Measurements from ENCODE around the gene KLHL25. TPM values are rescaled to one million over a fixed set of nuclear protein-coding genes. Genes with fewer than 3 reads are reported as not detected.

KLHL25 gene
- total and polyA plus RNA-seq, 2 of the 13 experiments (the other 11 are each of a cell fraction or from before 2014, with no cell fraction given): 3.7 to 8.2 TPM

DNA sequence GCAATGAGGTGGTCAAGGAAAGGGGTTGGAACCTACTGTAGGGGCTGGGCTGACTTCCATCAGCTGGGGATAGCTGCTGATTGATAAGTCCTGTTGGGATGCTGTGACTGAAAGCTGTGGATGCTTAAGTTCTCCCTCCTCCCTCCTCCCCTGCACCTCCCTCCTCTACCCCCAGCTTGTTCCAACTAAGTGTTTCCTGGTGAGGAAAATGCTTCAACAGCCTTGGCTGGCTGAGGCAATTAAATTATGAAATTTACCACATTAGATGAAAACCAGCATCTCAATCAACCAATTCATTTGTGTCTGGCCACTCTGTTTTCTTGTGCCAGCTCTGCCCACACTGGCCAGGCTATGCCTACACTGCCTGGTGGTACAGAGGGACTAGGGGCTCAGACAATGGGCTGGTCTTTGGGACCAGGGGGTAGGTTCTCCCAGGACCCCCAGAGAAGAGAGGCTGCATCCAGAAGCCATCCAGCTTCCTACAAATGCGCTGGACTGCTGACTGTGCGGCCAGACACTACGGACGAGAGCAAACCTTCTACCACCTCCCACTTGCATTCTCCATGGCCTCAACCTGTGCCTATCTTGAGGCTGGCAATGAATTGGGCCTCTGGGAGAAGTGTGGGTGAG, 2.5 kb downstream of the KLHL25 start:
- no peak overlapping the region for H3K9ac ChIP-seq (ENCODE audit: insufficient read depth, low read depth, low read length)

DNA sequence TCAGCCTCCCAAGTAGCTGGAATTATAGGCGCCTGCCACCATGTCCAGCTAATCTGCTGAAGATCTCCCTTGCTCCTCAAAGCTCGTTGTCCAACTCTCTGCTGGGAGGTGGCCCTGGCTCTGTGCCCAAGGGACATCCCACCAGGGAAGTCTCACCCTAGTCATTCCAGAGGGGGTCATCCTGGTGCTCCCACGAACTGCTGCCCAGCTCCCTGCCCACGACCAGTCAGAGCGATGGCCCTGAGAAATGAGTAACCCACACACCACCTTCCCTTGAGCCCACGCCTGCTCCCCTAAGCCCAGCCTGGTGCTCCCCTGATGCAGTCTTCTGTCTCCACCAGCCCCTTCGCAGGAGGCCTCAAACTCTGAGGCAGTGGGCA, 5.2 kb downstream of the KLHL25 start:
- no peak for TF ChIP-seq ZNF329 (CRISPR knock-in tag; IDR thresholded peaks at IDR 0.05; ENCODE audit: low read depth)
- Histone ChIP-seq H3K4me1 (ENCODE audit: insufficient read depth, low read length) (peaks cover 70% of the 10 kb centered on the region), H3K79me2 (ENCODE audit: insufficient read depth, low read length) (peaks cover 58% of the 10 kb centered on the region), H3K27ac (ENCODE audit: extremely low read length, insufficient read depth, low read length) (no peak overlapping the region), H3K36me3 (replicated peaks in 1 of 2; ENCODE audit: control insufficient read depth in 1 of 2, insufficient read depth in 2 of 2, low read length in 2 of 2) (no peaks in the 10 kb centered on the region), H3K4me3 (replicated peaks in 1 of 3; ENCODE audit: insufficient read depth in 1 of 3, low read depth in 2 of 3, low read length in 3 of 3) (no peak overlapping the region), H3K9me3 (ENCODE audit: low read length) (no peaks in the 10 kb centered on the region), H2AFZ (ENCODE audit: low read length) (no peak overlapping the region), H3K27me3 (ENCODE audit: control insufficient read depth in 1 of 2, insufficient read depth in 2 of 2, low read length in 2 of 2) (no peaks in the 10 kb centered on the region; a peak in 1 of 5 replicates), H3K9ac (ENCODE audit: insufficient read depth, low read depth, low read length) (no peak overlapping the region), H3K4me2 (ENCODE audit: low read depth, low read length) (no peak overlapping the region), H4K20me1 (ENCODE audit: insufficient read depth, low read length) (peaks cover 15% of the 10 kb centered on the region)
- POLR2A ChIA-PET: no interaction called here
- CTCF ChIA-PET (ENCODE audit: low intra/inter-chr PET ratio, low total read pairs): no interaction called here
- 98% methylated on average over 7 of the region's 7 CpGs for WGBS (ENCODE audit: low lambda C conversion rate)
- in situ Hi-C loops (cut with HindIII; ENCODE audit: extremely low pct_ligation_motif_present, low pct_unique_long_range_greater_than_20kb) (no loop called here), intact Hi-C loops (cut with micrococcal nuclease; ENCODE audit: unreplicated experiment) (no loop called here)
- ATAC-seq: no peak
- BruUV-seq (replicated peaks): no TSS peak
- FAIRE-seq: no peak
- no peak for DNase-seq (ENCODE audit: low spot score)

More for the DNA sequence above, 2.5 kb downstream of the KLHL25 start:
- CTCF ChIA-PET (ENCODE audit: low intra/inter-chr PET ratio, low total read pairs): no interaction called here
- peaks cover 43% of the 10 kb centered on the region for H3K79me2 ChIP-seq (ENCODE audit: insufficient read depth, low read length)
- peaks cover 52% of the 10 kb centered on the region for H3K4me1 ChIP-seq (ENCODE audit: insufficient read depth, low read length)
- POLR2A ChIA-PET: no interaction called here
- no peaks in the 10 kb centered on the region for H3K9me3 ChIP-seq (ENCODE audit: low read length)
- H3K36me3 ChIP-seq (replicated peaks in 1 of 2; ENCODE audit: control insufficient read depth in 1 of 2, insufficient read depth in 2 of 2, low read length in 2 of 2): no peaks in the 10 kb centered on the region
- H3K4me3 ChIP-seq (replicated peaks in 1 of 3; ENCODE audit: insufficient read depth in 1 of 3, low read depth in 2 of 3, low read length in 3 of 3): no peak overlapping the region
- in situ Hi-C loops (cut with HindIII; ENCODE audit: extremely low pct_ligation_motif_present, low pct_unique_long_range_greater_than_20kb) (no loop called here), intact Hi-C loops (cut with micrococcal nuclease; ENCODE audit: unreplicated experiment) (no loop called here)
- peak overlapping the region; percentile 93; the same call in 1 of the 2 replicates for H3K4me2 ChIP-seq (ENCODE audit: low read depth, low read length)
- TF ChIP-seq CC2D1A (CRISPR knock-in tag; IDR thresholded peaks at IDR 0.05): no peak
- DNase-seq (ENCODE audit: low spot score) (no peak), ATAC-seq (no peak), FAIRE-seq (no peak)
- H2AFZ ChIP-seq (ENCODE audit: low read length): no peak overlapping the region
- BruUV-seq (replicated peaks): no TSS peak
- peaks cover 11% of the 10 kb centered on the region for H4K20me1 ChIP-seq (ENCODE audit: insufficient read depth, low read length)
- 96% methylated on average over 4 of the region's 4 CpGs for WGBS (ENCODE audit: low lambda C conversion rate)
- no peak overlapping the region for H3K27ac ChIP-seq (ENCODE audit: extremely low read length, insufficient read depth, low read length)
- H3K27me3 ChIP-seq (ENCODE audit: control insufficient read depth in 1 of 2, insufficient read depth in 2 of 2, low read length in 2 of 2): no peaks in the 10 kb centered on the region; a peak in 1 of 5 replicates

Data from HepG2 (cell line).